Stimulated activated memory B cell treated with anti-CD40 and anti-IgM and Interleukin-4, amounts not matched to agents 10 μg/mL and 1 μg/mL and 100 μg/mL, for 72 hours (primary cell): Measurements from ENCODE around the gene RBM47.

Experiments used
- ATAC-seq: fragments of 150-1000 bp; cut with Tn5 transposase; 2 replicates; pipeline ENCODE4 v1.10.0; 2021
- H3K27ac Mint-ChIP-seq: one replicate; pipeline ENCODE4 v1.8.0; 2022; ENCODE audit warnings: mild to moderate bottlenecking, mixed read lengths
- H3K27me3 Mint-ChIP-seq: one replicate; pipeline ENCODE4 v1.8.0; 2022; ENCODE audit warnings: mixed read lengths
- H3K36me3 Mint-ChIP-seq: one replicate; pipeline ENCODE4 v1.8.0; 2022; ENCODE audit warnings: mixed read lengths
- H3K4me1 Mint-ChIP-seq: one replicate; pipeline ENCODE4 v1.8.0; 2022; ENCODE audit warnings: mixed read lengths
- H3K4me3 Mint-ChIP-seq: one replicate; pipeline ENCODE4 v1.8.0; 2022; ENCODE audit warnings: mild to moderate bottlenecking, moderate library complexity, mixed read lengths
- H3K9me3 Mint-ChIP-seq: one replicate; pipeline ENCODE4 v1.8.0; 2022; ENCODE audit warnings: mixed read lengths

Gene RBM47

DNA sequence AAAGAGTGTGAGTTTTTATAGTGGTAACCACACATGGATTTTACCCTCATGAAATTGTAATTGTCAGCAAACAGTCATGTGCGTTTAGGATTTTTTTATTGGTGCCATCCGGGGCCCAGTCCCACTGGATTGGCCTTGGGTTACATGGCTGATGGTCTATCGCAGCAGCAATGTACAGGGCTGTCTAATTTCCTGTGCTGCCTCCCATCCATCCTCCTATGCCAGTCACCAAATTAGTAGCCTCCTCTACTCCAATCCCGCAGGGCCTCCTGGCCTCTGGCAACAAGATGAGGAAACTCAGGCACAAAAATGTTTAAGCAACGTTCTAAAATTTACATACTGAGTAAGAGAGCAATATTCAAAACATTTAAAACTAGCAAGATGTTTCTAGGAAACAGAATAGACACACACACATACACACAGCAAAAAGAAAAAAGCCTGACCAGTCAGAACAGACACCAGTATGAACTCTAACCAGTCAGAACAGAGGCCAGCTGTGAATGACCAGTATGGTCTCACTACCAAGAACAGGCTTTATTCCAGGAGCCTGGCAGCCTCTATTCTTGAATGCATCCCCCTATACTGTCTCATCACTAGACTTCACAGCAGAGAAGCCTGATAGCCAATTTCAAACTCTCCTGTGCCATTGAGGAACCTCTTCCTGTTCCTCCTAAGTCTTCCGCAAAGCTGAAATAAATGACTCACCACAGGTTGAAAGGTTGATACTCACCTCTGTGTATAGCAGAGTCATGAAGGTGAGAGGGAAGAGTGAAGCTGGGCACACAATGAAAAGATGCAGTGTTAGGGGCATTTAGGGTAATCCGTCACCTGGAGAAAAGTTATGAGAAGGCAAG, 251.9 kb downstream of the RBM47 start:
- no peak for ATAC-seq
- Mint-ChIP-seq H3K36me3 (no peaks in the 10 kb centered on the region), H3K27me3 (no peaks in the 10 kb centered on the region), H3K27ac (no peak overlapping the region), H3K9me3 (no peaks in the 10 kb centered on the region), H3K4me1 (no peaks in the 10 kb centered on the region), H3K4me3 (no peak overlapping the region)

- no peaks in the 10 kb centered on the region for H3K36me3 Mint-ChIP-seq
- no peak overlapping the region for H3K4me3 Mint-ChIP-seq
- H3K4me1 Mint-ChIP-seq, result no peaks in the 10 kb centered on the region
- no peak overlapping the region for H3K27ac Mint-ChIP-seq
- no peaks in the 10 kb centered on the region for H3K9me3 Mint-ChIP-seq
- no peaks in the 10 kb centered on the region for H3K27me3 Mint-ChIP-seq
- ATAC-seq, result no peak
These were observed 254.0 kb downstream of the RBM47 start for GRCh38 chr4:40375620-40376019.

DNA sequence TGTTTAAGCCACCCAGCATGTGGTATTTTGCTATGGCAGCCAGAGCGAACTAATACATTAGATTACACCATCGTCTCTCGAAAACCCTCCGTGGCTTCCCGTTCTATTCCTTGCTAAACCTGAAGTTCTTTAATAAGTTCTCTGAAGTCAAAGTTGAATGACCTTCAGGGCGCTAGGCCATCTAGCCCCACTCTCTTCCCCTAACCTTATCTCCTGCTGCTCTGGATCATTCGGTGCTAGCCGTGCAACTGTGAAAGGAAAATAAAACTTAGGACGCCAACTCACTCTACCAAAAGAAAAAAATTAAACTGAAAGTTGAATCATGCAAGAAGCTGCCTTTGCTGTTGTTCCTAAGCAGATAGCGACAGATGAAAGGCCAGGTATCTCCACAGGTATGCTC, 254.6 kb downstream of the RBM47 start:
- no peaks in the 10 kb centered on the region for H3K27me3 Mint-ChIP-seq
- H3K27ac Mint-ChIP-seq, result no peak overlapping the region
- no peaks in the 10 kb centered on the region for H3K36me3 Mint-ChIP-seq
- H3K4me1 Mint-ChIP-seq, result no peaks in the 10 kb centered on the region
- ATAC-seq, result no peak
- no peaks in the 10 kb centered on the region for H3K9me3 Mint-ChIP-seq
- H3K4me3 Mint-ChIP-seq, result no peak overlapping the region

DNA sequence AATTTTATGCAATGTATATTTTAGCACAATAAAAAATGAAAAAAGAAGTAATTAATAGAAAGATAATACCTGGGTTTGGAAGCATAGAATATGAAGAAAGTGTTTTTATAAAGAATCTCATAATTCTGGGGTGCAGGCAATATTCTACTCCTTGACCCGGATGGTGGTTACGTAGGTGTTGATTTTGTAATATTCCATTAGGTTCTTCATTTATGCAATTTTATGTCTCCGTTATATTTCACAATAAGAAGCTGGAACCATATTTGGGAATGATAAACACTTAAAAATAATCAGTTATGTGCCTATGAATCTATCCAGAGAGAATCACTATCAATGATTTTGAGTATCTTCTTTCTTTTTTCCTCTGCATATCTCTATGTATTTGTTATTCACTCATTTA, 256.0 kb downstream of the RBM47 start:
- Mint-ChIP-seq H3K9me3 (no peaks in the 10 kb centered on the region), H3K27me3 (no peaks in the 10 kb centered on the region), H3K36me3 (no peaks in the 10 kb centered on the region), H3K4me3 (no peak overlapping the region), H3K27ac (no peak overlapping the region), H3K4me1 (no peaks in the 10 kb centered on the region)
- no peak for ATAC-seq
